ENCODE measurements around the gene DNASE1L1. TPM values are rescaled to one million over a fixed set of nuclear protein-coding genes. Genes with fewer than 3 reads are reported as not detected.

DNASE1L1 gene
- total and polyA plus RNA-seq, 8 donors = 12.5 to 48.7 (median 17.1) TPM

GRCh38 chrX:154383359-154384283 is 25.4 kb downstream of the DNASE1L1 start:
- intact Hi-C loops (cut with DNase I; ENCODE audit: low total_unique reads) = no loop called here
- TF ChIP-seq EP300 (IDR thresholded peaks at IDR 0.05) = no peak
- no peak for TF ChIP-seq CTCF (IDR thresholded peaks at IDR 0.05)
- no peak for TF ChIP-seq POLR2AphosphoS5 (IDR thresholded peaks at IDR 0.05)
- TF ChIP-seq POLR2A (IDR thresholded peaks at IDR 0.05) = no peak
- H3K9me3 ChIP-seq = no peaks in the 10 kb centered on the region
- 32 to 67% (median 60%) methylated on average over 8 to 14 of the region's 14 CpGs for WGBS, 5 donors
- H3K4me1 ChIP-seq = peaks cover 0 to 24% (median 17%) of the 10 kb centered on the region in 4 donors
- DNase-seq = no peak
- peaks cover 0 to 14% (median 7%) of the 10 kb centered on the region in 4 donors for H3K36me3 ChIP-seq
- no peak overlapping the region for H3K4me3 ChIP-seq
- peak overlapping the region in 1 of 5 donors; percentile 97 for H3K27ac ChIP-seq
- H3K27me3 ChIP-seq = no peaks in the 10 kb centered on the region

GRCh38 chrX:154382483-154383069 is 26.5 kb downstream of the DNASE1L1 start:
- Histone ChIP-seq H3K4me1 (peaks cover 0 to 29% (median 23%) of the 10 kb centered on the region in 4 donors), H3K27me3 (no peaks in the 10 kb centered on the region), H3K27ac (peak overlapping the region in 1 of 5 donors; percentile 97), H3K36me3 (peaks cover 0 to 14% (median 7%) of the 10 kb centered on the region in 4 donors), H3K9me3 (no peaks in the 10 kb centered on the region), H3K4me3 (no peak overlapping the region)
- intact Hi-C loops (cut with DNase I; ENCODE audit: low total_unique reads) = no loop called here
- 66 to 78% (median 71%) methylated on average over 5 to 11 of the region's 11 CpGs for WGBS, 5 donors
- peak in 1 of 2 donors; percentile 53 for DNase-seq
- TF ChIP-seq POLR2AphosphoS5 (IDR thresholded peaks at IDR 0.05) (no peak), POLR2A (IDR thresholded peaks at IDR 0.05) (no peak), EP300 (IDR thresholded peaks at IDR 0.05) (no peak), CTCF (IDR thresholded peaks at IDR 0.05) (no peak)

- Histone ChIP-seq H3K36me3 (peaks cover 0 to 14% (median 7%) of the 10 kb centered on the region in 4 donors), H3K4me3 (no peak overlapping the region), H3K27me3 (no peaks in the 10 kb centered on the region), H3K4me1 (peaks cover 0 to 29% (median 26%) of the 10 kb centered on the region in 4 donors), H3K9me3 (no peaks in the 10 kb centered on the region), H3K27ac (peak overlapping the region in 2 of 5 donors; percentile 97 to 99)
- no peak for DNase-seq
- intact Hi-C loops (cut with DNase I; ENCODE audit: low total_unique reads) = no loop called here
- WGBS, 5 donors = 61 to 79% (median 72%) methylated on average over 6 of the region's 6 CpGs
- TF ChIP-seq EP300 (IDR thresholded peaks at IDR 0.05) (no peak), CTCF (IDR thresholded peaks at IDR 0.05) (no peak), POLR2AphosphoS5 (IDR thresholded peaks at IDR 0.05) (no peak), POLR2A (IDR thresholded peaks at IDR 0.05) (no peak)
These were observed 27.8 kb downstream of the DNASE1L1 start for GRCh38 chrX:154381271-154381670.

GRCh38 chrX:154380787-154381186 is 28.3 kb downstream of the DNASE1L1 start:
- Histone ChIP-seq H3K4me1 (peaks cover 0 to 29% (median 26%) of the 10 kb centered on the region in 4 donors), H3K27me3 (no peaks in the 10 kb centered on the region), H3K9me3 (no peaks in the 10 kb centered on the region), H3K36me3 (peaks cover 0 to 14% (median 7%) of the 10 kb centered on the region in 4 donors), H3K4me3 (peak overlapping the region; percentile 59 to 75 (median 64)), H3K27ac (peak overlapping the region in 4 of 5 donors; percentile 97 to 99 (median 98))
- TF ChIP-seq POLR2A (IDR thresholded peaks at IDR 0.05) = no peak
- TF ChIP-seq POLR2AphosphoS5 (IDR thresholded peaks at IDR 0.05) = no peak
- TF ChIP-seq EP300 (IDR thresholded peaks at IDR 0.05) = no peak
- no peak for TF ChIP-seq CTCF (IDR thresholded peaks at IDR 0.05)
- intact Hi-C loops (cut with DNase I; ENCODE audit: low total_unique reads) = no loop called here
- DNase-seq = no peak
- 74 to 86% (median 83%) methylated on average over 13 to 14 of the region's 14 CpGs for WGBS, 5 donors

Measured in stomach (tissue), 9 donors.